Activated T-cell treated with anti-CD3 and anti-CD28 coated beads for 1 hour (primary cell): ENCODE results near the gene CADM1.
"Not testable (repeated sequence)": the region's sequence is repeated elsewhere in the genome, so short reads cannot be mapped to it uniquely, and the experiment has no call there.

Experiments
- DNase-seq: peaks from one replicate; pipeline ENCODE4 v3.0.0-alpha.2; 2020; ENCODE audit warnings: low read depth

The CADM1 gene

GRCh38 chr11:115476463-115477286, 27.5 kb downstream of the CADM1 start:
- DNase-seq, result no peak

DNA sequence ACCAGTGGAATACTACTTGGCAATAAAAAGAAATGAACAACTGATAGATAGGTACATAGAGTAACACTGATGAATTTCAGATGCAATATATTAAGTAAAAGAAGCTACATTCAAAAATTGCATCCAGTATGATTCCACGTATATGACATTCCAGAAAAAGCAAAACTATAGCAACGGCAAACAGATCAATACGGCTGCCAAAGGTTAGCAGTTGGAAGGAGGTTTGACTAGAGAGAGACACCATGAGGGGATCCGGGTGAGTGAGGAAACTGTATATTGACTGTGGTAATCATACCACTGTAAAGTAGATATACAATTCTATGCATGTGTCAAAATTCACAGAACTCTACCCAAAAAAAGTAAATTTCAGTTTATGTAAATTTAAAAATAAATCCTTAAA, 28.7 kb downstream of the CADM1 start:
- no peak for DNase-seq

DNA sequence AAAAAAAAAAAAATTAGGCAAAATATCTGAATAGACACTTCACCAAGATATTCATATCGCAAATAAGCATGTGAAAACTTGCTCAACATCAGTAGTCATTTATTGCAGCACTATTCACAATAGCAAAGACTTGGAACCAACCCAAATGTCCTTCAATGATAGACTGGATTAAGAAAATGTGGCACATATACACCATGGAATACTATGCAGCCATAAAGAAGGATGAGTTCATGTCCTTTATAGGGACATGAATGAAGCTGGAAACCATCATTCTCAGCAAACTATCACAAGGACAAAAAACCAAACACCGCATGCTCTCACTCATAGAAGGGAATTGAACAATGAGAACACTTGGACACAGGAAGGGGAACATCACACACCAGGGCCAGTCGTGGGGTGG, 29.9 kb downstream of the CADM1 start:
- DNase-seq, result not testable (repeated sequence)

- DNase-seq, result no peak
These were observed 31.0 kb downstream of the CADM1 start for GRCh38 chr11:115473167-115473566.

DNA sequence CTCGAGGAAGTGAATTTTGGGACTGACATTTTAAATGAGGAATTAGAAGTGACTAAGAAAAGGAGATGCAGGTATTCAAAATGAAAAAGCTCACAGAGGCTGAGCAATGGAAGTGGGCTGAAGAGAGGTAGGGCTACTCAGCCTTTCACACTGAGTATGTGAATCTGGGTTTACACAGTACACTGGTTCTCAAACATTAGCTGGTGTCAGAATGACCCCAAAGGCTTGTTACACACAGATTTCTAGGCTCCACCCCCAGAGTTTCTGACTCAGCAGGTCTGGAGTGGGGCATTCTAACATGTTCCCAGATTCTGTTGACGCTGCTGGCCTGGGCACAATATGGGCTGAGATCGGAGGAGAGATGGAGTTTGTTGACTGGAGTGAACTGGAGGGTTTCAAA, 32.8 kb downstream of the CADM1 start:
- DNase-seq, result no peak

DNA sequence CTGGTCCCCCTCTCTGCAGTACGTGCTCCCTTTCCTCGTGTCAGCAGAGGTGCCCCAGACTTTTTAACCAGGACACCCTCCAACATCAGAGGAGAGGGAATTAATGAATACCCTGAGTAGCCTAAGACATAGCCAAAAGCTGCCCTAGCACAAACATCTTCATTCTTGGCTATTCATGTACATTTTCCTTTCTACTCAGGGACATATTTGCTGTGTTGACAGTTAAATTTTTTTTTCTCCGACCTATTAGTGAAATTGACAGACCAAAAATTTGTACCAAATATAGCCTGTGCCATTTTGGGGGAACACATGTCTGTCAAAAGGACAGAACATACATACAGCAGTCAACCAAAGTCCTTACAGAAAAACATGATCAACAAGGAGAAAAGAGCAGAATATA, 33.3 kb downstream of the CADM1 start:
- no peak for DNase-seq

DNA sequence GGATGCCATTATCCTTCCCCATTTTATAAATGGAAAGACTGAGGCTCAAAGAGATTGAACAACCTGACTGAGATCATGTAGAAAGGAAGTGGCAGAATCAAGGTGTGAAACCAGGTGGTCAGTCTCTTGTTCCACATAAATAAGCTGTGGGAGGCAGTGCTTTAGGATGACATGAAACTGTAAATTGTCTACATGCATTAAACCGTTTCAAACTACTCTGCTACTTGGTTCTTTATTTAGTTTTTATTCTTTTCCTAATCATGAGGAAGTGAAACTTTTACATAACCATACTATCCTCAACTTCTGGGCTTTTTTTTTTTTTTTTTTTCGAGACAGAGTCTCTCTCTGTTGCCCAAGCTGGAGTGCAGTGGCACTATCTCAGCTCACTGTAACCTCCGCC, 34.9 kb downstream of the CADM1 start:
- no peak for DNase-seq

- no peak for DNase-seq
These were observed 38.1 kb downstream of the CADM1 start for GRCh38 chr11:115466122-115466521.

- DNase-seq, result no peak
These were observed 39.9 kb downstream of the CADM1 start for GRCh38 chr11:115464269-115464668.

GRCh38 chr11:115463606-115464005, 40.6 kb downstream of the CADM1 start:
- DNase-seq, result no peak

GRCh38 chr11:115462757-115463156, 41.5 kb downstream of the CADM1 start:
- no peak for DNase-seq

DNA sequence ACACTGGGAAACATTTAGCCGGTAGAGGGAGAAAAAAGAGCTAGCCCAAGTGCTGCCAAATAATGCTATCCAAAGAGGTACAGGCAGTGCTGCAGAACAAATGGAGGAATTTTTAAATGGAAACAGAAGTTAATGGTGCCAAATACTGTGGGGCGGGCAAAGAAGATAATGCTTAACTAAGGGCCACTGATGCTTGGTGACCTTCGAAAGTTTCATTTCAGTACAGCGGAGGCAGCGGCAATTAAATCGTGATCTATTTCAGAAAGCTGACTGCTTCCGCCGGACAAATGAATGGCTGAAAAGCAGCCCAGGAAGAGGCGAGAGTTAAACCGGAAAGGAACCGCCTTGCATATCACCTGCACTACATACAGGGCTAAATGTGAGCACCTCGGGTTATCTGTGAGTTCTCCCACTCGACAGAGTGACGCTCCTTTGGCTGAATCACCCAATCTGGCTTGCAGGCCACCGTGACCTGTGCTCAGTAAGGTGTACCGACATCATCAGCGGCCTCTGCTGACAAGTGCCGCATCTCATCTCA, 42.1 kb downstream of the CADM1 start:
- DNase-seq, result no peak

GRCh38 chr11:115460512-115460911, 43.7 kb downstream of the CADM1 start:
- DNase-seq, result no peak

- no peak for DNase-seq
These were observed 44.7 kb downstream of the CADM1 start for GRCh38 chr11:115459563-115459962.

- no peak for DNase-seq
These were observed 45.3 kb downstream of the CADM1 start for GRCh38 chr11:115458877-115459276.

DNA sequence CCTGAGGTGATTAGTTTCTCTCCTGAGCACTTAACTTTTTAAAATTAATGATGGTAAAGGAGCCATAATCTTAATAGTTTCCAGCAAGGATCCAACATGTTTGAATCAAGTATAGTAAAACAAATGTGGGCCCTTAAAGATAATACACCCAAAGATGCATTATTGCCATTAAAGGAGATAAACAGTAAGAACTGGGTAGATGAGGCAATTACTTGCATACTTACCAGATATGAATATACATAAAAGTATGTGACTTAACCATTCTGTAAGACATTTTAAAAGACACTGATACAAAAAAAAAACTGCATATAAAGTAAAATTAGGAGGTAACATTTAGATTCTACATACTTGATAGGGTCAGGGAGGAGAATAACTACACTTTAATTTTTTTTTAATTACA, 48.2 kb downstream of the CADM1 start:
- no peak for DNase-seq

DNA sequence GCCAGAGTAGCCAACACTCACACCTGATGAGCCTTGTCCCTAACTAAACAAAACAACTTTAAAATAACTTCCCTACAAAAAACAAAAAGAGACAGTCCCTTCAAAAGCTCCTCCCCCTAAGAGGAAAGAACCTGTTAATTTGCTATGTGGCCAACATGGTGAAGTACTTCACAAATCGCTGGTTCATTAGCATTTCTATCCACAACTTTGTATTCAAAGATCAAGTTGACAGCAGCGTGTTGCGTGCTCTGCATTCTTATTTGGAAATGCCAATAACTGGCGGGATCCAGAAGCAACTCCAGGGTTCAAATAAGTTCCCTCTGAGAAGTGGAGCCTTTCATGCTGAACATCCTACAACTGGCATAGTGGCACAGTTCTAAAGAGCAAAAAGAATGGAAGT, 48.6 kb downstream of the CADM1 start:
- no peak for DNase-seq

DNA sequence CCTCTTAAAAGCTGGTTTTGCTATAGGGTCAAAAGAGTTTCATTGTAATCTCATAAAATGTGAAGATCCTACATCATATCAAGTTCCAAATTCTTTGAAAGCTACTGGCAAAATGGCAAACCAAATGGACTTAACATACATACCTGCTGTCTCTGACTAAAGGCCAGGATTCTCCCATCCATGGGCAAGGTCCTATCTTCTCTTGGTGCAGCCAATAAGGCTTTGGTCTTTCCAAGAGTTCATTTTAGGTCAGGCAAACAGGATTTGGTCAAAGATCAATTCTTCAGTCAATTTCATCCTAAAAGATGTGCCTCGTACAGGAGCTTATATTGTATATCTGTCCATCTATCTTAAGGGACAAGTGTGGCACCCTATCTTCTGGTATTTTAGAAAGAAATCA, 49.7 kb downstream of the CADM1 start:
- DNase-seq, result no peak

DNA sequence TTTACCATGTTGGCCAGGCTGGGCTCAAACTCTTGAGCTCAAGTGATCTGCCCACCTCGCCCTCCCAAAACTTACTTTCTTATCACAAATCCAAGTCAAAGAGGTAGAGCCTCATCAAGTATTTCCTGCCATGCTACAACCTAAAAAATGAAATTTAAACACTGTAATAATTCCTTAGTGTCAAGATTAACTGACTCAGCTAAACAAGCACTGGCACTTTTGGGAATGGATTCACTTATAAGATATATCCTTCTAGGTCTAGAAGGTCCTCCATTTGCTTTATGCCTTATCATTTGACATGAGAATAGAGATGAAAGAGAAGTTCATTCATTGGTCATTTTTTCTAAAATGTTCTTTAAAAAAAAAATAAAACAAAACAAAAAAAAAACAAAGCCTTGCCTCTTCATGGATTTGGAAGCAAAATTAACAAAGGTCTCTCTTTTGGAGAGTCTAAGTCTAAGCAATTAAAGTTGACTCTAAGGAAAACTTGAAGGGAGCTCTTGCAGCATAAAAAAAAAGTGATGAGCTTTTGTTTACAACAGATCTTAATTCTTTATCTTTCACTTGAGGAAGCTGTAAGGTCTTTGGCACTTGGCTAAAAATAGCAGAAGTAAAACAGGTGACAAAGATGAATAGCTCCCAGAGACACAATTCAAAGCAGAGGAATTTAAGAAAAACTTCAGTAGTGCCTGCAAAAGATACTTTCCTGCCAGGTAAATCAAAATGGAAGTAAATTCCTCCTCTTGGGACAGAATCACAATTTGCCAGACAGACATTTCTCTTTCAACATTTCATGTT, 50.3 kb downstream of the CADM1 start:
- DNase-seq, result no peak

- DNase-seq, result no peak
These were observed 52.0 kb downstream of the CADM1 start for GRCh38 chr11:115452241-115452640.

GRCh38 chr11:115450519-115450918, 53.7 kb downstream of the CADM1 start:
- no peak for DNase-seq

DNA sequence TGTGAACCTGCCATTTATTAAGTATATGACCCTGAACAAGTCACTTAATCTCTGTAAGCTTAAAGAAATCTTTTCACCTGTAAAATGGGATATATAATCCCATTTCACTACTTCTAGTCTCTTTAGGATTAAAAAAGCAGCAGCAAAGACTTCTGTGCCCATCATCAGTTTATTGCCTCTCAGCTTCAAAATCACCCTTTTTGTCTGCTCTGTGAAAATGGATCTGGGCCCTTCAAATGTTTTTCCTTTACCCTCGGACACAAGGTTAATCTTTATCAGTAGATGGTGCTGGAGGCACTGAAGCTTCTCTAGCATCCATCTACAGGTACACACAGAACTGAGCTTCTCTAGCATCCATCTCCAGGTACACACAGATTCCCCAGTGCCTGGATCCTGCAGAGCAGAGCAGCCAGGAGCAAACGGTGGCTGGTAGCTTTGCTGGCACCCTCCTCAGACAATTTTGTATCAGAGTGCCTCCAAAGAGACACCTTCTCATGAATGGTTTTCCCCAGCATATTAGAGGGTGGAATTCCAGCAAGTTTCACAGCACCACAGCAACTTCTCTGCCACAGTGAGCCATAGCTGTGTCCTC, 56.8 kb downstream of the CADM1 start:
- no peak for DNase-seq

DNA sequence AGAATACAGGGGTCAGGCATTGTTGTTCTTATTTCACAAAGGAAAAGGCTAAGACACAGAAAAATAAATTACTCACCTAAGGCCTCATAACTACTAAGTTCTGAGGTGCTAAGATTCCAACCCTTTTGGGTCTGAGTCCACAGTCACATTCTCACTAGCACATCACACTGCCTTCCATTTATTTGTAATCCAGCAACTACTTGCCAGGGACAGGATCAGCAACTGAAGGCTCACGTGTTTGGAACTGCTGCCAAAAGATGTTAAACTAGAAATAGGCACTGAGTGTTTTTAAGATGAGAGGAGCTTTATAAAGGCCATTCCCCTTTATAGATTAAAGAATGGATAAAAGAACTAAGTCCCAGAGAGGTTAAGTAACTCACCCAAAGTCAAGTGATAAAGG, 58.0 kb downstream of the CADM1 start:
- DNase-seq, result no peak
